Activated CD4-positive, alpha-beta T cell treated with anti-CD3 and anti-CD28 coated beads, Interleukin-2, amount 50 U/mL, for 48 hours (primary cell): ENCODE results near the gene CPSF4L.

Experiments used
- DNase-seq, 2 experiments: peaks; one replicate each; pipeline ENCODE4 v3.0.0-alpha.2; 2020

The CPSF4L gene

DNA sequence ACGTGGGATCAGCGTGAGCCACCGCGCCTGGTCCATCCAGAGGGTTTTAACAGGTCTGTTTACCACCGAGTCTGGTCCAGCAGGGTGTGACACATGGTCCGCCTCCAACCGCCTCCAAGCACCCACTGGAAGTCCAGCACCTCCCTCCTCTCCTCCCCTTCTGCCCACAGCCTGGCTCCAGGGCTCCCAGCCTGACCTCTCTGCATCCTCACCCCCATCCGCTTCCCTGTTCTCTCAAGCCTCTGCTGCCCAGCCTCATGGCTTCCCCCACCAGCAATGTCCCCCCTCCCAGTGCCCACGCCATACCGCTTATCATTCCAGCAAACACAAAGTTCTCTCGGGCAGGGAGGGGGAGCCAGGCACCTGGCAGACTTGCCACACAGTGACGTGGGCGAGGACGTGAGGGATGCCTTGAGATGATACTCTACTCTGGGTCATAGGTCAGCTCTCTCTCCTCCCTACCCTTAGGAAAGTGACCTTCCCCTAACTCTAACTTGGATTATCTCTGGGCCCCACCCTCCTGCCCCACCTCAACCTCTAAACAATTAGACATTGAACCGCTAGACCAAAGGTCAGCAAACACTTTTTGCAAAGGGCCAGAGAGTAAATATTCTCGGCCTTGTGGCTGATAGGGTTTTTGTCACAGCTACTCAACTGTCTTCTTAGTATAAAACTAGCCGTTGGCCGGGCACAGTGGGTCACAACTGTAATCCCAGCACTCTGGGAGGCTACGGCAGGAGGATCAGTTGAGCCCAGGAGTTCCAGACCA is 27.0 kb upstream of the CPSF4L start:
- no peak for DNase-seq

- DNase-seq: no peak
Observed at GRCh38 chr17:73286863-73287296, 25.2 kb upstream of the CPSF4L start.

DNA sequence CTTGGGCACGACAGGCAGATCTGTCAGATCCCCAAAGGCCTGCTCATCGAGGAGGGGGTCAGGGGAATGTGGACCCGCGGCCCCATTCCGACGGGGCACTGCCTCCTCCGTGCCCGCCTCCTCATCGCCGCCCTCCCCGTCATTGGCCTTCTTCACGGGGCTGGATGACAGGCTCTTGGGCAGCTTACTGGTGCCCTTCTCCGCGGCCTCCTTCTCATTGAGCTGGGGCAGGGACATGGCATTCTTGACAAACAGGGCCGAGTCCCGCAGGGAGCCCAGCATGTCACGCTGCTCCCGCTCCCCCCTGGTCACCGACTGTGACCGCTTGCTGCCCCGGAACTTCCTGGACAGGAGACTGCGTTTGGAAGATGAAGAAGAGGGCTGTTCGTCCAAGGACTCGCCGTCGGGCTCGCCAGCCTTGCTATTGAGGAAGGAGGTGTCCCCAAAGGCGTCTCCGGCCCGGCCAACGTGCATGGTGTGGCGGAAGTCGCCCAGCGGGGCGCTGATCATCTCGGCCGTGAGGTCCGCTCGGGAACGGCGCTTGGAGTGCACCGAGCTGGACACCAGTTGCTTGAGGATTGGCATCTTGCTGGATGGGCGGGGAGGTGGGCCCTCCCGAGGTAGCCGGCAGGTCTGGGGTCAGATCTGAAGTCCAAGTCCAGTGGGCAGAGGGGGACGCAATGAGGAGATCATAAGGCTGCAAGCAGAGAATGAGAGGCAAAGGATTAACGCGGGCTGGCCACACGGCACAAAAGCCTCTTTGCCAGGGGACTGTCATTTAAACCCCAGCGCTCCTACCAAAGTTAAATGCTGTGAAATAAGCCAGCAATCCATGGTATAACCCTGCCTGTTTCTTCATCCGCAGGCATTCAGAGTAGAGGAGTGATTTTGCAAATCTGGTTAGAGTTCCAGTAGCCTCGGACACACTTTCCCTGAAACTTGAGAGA is 24.5 kb upstream of the CPSF4L start:
- no peak for DNase-seq

DNA sequence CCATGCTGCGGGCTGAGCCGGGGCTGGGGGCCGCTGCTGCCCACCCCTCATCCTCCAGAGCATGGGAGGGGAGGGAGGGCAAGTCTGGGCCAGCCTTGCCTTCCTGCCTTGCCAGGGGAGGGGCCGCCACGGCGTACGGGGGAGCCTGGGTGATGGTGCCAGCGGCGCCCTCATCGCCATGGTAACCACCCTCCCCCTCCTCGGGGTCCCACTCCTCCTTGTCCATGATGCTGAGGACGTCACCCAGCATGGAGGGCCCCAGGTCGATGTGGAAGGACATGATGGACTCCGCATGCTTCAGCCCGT is 23.9 kb upstream of the CPSF4L start:
- no peak for DNase-seq

DNA sequence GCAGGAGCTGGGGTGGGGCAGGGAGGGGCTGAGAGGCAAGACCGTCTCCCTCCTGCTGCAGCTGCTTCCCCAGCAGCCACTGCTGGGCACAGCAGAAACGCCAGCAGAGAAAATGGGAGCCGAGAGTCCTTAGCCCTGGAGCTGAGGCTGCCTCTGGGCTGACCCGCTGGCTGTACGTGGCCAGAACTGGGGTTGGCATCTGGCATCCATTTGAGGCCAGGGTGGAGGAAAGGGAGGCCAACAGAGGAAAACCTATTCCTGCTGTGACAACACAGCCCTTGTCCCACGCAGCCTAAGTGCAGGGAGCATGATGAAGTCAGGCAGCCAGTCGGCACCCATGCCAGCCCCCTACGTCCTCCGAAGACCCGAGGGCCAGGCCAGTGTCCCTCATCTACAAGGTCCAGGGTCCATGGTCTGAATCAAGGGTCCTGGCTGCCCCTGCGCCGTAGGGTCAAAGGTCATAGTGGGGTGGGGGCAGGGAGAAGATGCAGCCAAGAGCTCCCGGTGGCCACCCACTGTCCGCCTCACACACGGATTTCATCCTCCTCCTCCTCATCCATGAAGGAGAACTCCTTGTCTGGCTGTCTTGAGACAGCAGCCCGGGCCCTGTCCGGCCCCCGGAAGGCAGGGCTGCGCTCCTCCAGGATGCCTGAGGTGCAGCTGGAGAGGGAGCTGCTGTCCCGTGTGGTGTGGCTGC is 23.4 kb upstream of the CPSF4L start:
- no peak for DNase-seq

DNA sequence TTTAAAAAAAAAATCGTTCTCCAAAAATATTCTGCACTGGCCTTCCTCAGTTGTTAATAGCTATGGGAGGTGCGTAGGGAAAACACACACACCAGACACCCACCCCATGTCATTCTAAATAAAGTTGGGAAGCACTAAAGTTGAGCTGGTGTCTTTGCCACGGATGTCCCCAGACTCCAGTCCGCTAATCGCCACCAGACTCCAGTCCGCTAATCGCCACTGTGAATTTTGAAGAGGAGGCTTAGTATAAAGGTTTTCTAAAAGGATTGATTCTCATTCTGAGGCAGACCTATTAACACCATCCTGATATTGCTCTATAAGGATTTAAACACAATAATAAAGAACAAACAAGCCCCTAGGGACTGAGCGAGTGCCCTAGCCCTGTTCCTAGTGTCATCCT is 22.7 kb upstream of the CPSF4L start:
- DNase-seq: no peak

- no peak for DNase-seq
Observed at GRCh38 chr17:73283841-73284282, 22.2 kb upstream of the CPSF4L start.

DNA sequence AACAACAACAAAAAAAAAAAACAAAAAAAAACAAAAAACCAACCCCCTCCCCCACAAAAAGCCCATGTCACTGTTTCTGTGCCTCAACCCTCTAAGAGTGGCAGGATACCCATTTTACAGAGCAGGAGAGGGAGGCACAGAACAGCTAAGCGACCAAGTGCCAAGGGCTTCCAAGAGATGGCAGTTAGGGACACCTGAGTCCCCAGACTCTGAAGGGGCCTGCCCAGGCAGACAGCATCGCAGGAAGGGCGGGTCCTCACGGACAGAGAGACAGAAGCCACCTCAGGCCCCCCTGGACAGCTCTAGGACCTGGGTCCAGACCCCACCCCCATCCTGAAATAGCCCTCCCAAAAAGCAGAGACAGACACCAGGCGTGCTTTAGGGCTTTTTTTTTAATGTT is 21.6 kb upstream of the CPSF4L start:
- no peak for DNase-seq

- DNase-seq: no peak
Observed at GRCh38 chr17:73282629-73283028, 20.9 kb upstream of the CPSF4L start.

DNA sequence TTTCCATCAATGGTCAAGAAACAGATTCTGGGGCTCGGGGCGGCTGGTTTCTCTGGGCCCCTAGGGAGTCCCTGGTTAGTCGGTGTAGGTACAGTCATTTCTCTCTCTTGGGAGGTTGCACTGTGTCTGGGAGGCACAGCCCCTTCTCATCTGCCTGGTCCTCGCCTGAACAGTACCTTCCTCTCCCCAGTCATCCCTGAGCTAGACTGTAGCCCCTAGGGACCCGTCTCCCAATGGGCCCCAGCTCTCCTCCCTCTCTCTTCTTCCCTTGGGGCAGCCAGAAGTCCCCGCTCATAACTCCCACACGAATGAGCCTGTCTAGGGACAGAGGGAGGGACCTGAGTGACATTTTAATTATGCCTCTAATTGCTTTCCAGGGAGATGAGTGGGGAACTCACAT is 20.2 kb upstream of the CPSF4L start:
- DNase-seq: no peak

- DNase-seq: no peak
Observed at GRCh38 chr17:73280191-73280590, 18.5 kb upstream of the CPSF4L start.

DNA sequence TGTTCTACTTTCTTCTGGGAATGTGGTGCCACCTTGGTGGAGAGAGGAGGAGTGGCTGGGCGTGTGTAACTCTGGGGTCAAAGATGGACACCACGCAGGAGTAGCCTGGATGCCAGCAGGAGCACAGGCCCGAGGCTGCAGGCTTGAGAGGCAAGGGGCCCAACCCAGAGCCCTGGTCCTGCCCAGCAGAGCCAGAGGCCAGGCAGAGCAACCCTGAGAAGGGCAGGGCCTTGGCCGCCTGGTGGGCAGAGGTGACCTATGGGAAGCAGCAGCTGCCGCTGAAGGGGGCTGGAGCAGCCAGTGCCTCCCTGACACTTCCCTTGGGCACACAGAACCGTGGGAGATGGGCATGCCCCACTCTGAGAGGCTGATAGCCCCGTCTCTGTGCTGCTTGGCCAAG is 18.0 kb upstream of the CPSF4L start:
- DNase-seq: no peak

GRCh38 chr17:73278465-73279453 is 17.1 kb upstream of the CPSF4L start:
- DNase-seq: no peak

GRCh38 chr17:73278049-73278464 is 16.4 kb upstream of the CPSF4L start:
- DNase-seq: no peak

- no peak for DNase-seq
Observed at GRCh38 chr17:73274490-73274889, 12.8 kb upstream of the CPSF4L start.

DNA sequence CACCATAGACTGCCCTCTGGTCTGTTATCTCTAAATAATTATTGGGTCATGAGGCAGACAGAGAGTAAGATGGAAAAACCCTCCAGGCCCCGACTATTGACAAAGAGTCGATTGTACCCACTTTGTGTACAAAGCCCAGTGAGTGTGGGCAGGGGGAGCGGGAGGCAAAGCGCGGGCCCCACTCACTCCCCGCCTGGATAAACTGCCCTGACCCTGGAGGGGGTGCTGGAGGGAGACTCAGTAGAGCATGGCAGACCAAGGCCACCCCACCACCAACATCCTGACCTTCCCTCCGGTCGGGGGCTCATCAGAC is 11.2 kb upstream of the CPSF4L start:
- DNase-seq: no peak

DNA sequence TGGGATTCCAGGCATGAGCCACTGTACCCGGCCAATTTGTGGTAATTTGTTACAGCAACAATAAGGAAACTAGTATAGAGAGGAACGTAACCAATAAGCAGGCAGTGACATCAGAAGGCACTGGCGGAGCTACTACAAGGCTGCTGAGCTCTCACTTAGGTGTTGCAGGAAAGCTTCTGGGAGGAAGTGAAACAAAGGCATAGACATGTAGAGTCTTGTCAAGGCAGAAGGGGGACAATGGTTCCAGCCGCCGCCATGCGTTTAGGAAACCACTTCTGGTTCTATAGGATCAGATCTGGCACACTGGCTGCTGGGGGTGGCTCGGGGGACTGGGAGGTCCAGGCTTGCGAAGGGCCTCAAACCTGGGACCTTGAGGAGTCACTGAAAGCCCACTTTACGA is 9.4 kb upstream of the CPSF4L start:
- no peak for DNase-seq

DNA sequence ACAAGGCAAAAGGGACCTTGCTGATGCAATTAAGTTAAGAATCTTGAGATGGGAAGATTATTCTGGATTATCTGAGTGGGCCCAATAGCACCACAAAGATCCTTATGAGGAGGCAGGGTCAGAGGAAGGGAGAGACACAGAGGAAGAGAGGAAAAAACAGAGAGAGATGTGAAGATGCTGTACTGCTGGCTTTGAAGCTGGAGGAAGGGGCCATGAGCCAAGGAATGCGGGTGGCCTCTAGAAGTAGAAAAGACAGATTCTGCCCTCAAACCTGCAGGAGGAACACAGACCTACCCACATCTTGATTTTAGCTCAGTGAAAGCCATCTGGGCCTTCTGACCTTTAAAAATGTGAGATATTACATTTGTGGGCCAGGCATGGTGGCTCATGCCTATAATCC is 8.1 kb upstream of the CPSF4L start:
- no peak for DNase-seq

- DNase-seq: no peak
Observed at GRCh38 chr17:73269329-73269615, 7.6 kb upstream of the CPSF4L start.

GRCh38 chr17:73268582-73269328 is 7.1 kb upstream of the CPSF4L start:
- DNase-seq: no peak

GRCh38 chr17:73267648-73268537 is 6.2 kb upstream of the CPSF4L start:
- DNase-seq: no peak
